Measurements from ENCODE around the gene SORCS2. TPM values are rescaled to one million over a fixed set of nuclear protein-coding genes. Genes with fewer than 3 reads are reported as not detected.
"Not testable (repeated sequence)": the region's sequence is repeated elsewhere in the genome, so short reads cannot be mapped to it uniquely, and the experiment has no call there.

SORCS2 gene
- total RNA-seq, 1 donor from 2014 or later = 13.4 TPM

- DNase-seq = no peak
Measured at GRCh38 chr4:7590899-7591298, 398.6 kb downstream of the SORCS2 start.

- no peak for DNase-seq
Measured at GRCh38 chr4:7591409-7592053, 399.2 kb downstream of the SORCS2 start.

GRCh38 chr4:7593646-7594412 is 401.5 kb downstream of the SORCS2 start:
- DNase-seq = no peak

GRCh38 chr4:7595934-7596461 is 403.7 kb downstream of the SORCS2 start:
- DNase-seq = no peak

- no peak for DNase-seq
Measured at GRCh38 chr4:7596918-7597606, 404.7 kb downstream of the SORCS2 start.

- no peak for DNase-seq
Measured at GRCh38 chr4:7598939-7599790, 406.8 kb downstream of the SORCS2 start.

GRCh38 chr4:7600247-7600646 is 407.9 kb downstream of the SORCS2 start:
- DNase-seq = no peak

- not testable (repeated sequence) for DNase-seq
Measured at GRCh38 chr4:7602166-7602565, 409.8 kb downstream of the SORCS2 start.

GRCh38 chr4:7607156-7607910 is 415.0 kb downstream of the SORCS2 start:
- peak; percentile 81 for DNase-seq

- peak; percentile 23 for DNase-seq
Measured at GRCh38 chr4:7608046-7608445, 415.7 kb downstream of the SORCS2 start.

- no peak for DNase-seq
Measured at GRCh38 chr4:7609316-7609715, 417.0 kb downstream of the SORCS2 start.

GRCh38 chr4:7610022-7610670 is 417.8 kb downstream of the SORCS2 start:
- DNase-seq = peak; percentile 71

- DNase-seq = no peak
Measured at GRCh38 chr4:7610841-7611240, 418.5 kb downstream of the SORCS2 start.

- DNase-seq = peak; percentile 70
Measured at GRCh38 chr4:7612311-7612897, 420.1 kb downstream of the SORCS2 start.

GRCh38 chr4:7614350-7614949 is 422.1 kb downstream of the SORCS2 start:
- DNase-seq = no peak

GRCh38 chr4:7616193-7616592 is 423.9 kb downstream of the SORCS2 start:
- DNase-seq = no peak

GRCh38 chr4:7618361-7618760 is 426.0 kb downstream of the SORCS2 start:
- DNase-seq = no peak

GRCh38 chr4:7620086-7620813 is 427.9 kb downstream of the SORCS2 start:
- no peak for DNase-seq

- DNase-seq = no peak
Measured at GRCh38 chr4:7620814-7621176, 428.5 kb downstream of the SORCS2 start.
